Measurements from ENCODE around the gene GPR3.
A peak's percentile ranks its signal among the peaks of the same experiment; 100 is the strongest.
"Not testable (repeated sequence)": the region's sequence is repeated elsewhere in the genome, so short reads cannot be mapped to it uniquely, and the experiment has no call there.

Gene GPR3

GRCh38 chr1:27380766-27381733 lies 11.4 kb upstream of the GPR3 start:
- no peak for DNase-seq

- no peak for DNase-seq
Measured at GRCh38 chr1:27381969-27382762, 10.3 kb upstream of the GPR3 start.

- peak; percentile 39 for DNase-seq
Measured at GRCh38 chr1:27383039-27383605, 9.3 kb upstream of the GPR3 start, which contains the start of gene CD164L2. Gene CD164L2, minus strand, starts transcription at chr1:27383333. Its CDS starts 94 bp downstream, at chr1:27383239.

- no peak for DNase-seq
Measured at GRCh38 chr1:27383661-27384060, 8.8 kb upstream of the GPR3 start.

GRCh38 chr1:27384797-27385196 lies 7.6 kb upstream of the GPR3 start:
- DNase-seq = not testable (repeated sequence)

GRCh38 chr1:27388337-27389005 lies 4.0 kb upstream of the GPR3 start:
- DNase-seq = no peak

- DNase-seq = peak; percentile 22
Measured at GRCh38 chr1:27391511-27392095, 819 bp upstream of the GPR3 start.

- no peak for DNase-seq
Measured at GRCh38 chr1:27392778-27393635, 585 bp downstream of the GPR3 start.

- no peak for DNase-seq
Measured at GRCh38 chr1:27393641-27394281, 1.3 kb downstream of the GPR3 start.

- no peak for DNase-seq
Measured at GRCh38 chr1:27394282-27394658, 1.8 kb downstream of the GPR3 start.

GRCh38 chr1:27394925-27395324 lies 2.5 kb downstream of the GPR3 start:
- no peak for DNase-seq

- peak; percentile 42 for DNase-seq
Measured at GRCh38 chr1:27395441-27396195, 3.2 kb downstream of the GPR3 start.

- DNase-seq = no peak
Measured at GRCh38 chr1:27397110-27397509, 4.7 kb downstream of the GPR3 start.

GRCh38 chr1:27397749-27398148 lies 5.3 kb downstream of the GPR3 start:
- no peak for DNase-seq

GRCh38 chr1:27398405-27399149 lies 6.2 kb downstream of the GPR3 start:
- DNase-seq = no peak

GRCh38 chr1:27399251-27400025 lies 7.0 kb downstream of the GPR3 start:
- DNase-seq = no peak

GRCh38 chr1:27400082-27400962 lies 7.9 kb downstream of the GPR3 start:
- DNase-seq = no peak

- DNase-seq = no peak
Measured at GRCh38 chr1:27400963-27401341, 8.5 kb downstream of the GPR3 start.
